ENCODE results near the gene RBBP8NL.
"Not testable (repeated sequence)": the region's sequence is repeated elsewhere in the genome, so short reads cannot be mapped to it uniquely, and the experiment has no call there.

RBBP8NL gene

DNA sequence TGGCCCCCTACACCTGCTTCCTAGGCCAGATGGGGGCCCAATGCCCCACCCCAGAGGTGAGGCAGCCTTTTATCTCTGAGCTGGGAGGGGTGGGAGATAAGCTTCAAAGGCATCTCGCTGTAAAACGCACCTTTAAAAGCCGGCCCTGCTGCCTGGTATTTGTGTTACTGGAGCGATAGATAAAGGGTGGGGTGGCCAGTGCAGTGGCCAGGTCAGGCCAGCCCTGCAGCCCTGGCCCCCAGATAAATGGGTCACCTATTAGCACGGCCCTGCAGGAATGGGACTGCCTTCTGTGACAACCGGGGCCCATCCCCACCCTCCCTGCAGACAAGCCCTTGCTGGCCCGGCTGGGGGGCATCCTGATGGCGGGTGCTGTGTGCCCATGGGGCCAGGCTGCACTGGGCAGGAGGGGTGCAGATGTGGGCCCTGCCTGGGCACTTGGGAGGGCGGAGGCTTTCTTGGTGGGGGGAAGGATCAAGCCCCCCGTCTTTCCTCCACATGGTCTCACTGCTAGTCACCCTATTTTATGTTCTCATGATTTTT is 3.0 kb upstream of the RBBP8NL start:
- Histone ChIP-seq H3K4me1 (ENCODE audit: control insufficient read depth in 5 of 5, insufficient read depth in 5 of 5, low read length in 5 of 5) (peaks cover 0 to 6% (median 0%) of the 10 kb centered on the region in 5 donors), H3K27ac (ENCODE audit: low read depth, low read length) (no peak overlapping the region), H3K4me3 (ENCODE audit: low read depth in 1 of 5, low read length in 5 of 5) (no peak overlapping the region), H3K9ac (ENCODE audit: low read length in 5 of 5) (no peak overlapping the region), H3K27me3 (ENCODE audit: control insufficient read depth in 5 of 5, insufficient read depth in 4 of 5, low read length in 5 of 5) (peaks cover 13 to 66% (median 44%) of the 10 kb centered on the region in 5 donors), H3K36me3 (ENCODE audit: control insufficient read depth in 5 of 5, insufficient read depth in 5 of 5, low read length in 5 of 5) (no peaks in the 10 kb centered on the region), H3K9me3 (ENCODE audit: control insufficient read depth in 5 of 5, low read length in 5 of 5) (no peaks in the 10 kb centered on the region)

DNA sequence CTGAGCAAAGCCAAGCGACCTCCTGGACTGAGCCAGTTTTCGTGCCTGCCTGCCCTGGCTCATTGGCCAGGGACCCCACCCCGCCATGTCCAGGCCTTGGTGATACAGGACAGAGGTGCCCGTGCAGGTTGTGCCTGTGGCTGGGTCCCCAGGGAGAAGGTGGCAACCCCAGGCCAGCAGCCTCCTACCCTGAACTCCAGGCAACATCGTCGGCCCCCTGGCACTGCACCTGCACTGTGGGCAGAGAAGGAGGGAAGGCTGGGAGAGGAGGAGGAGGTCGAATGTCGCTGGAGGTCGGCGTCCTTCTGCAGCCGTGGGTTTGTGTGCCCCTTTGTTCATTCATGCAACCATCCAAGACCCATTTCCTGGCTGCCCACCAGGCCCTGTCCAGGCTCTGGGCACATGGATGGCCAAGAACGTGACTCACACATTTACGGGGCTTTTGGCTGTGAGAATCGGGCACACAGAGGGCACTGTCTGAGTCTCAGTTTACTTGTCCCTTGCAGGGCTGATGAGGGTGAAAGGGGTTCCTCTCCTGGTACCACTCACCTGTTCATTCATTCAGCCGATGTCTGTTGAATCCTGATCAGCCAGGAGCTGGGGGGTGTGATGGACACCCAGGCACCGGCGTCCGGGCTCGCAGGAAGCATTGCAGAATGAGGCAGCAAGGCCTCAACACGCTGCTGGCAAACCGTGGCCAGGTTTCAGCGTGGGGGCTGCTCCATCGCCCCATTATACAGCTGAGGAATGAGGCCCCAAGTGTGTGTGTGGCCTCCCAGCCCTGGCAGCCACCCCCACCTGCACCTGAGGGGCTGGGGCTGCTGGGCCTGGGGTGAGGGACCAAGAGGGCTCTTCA is 2.3 kb upstream of the RBBP8NL start:
- Histone ChIP-seq H3K9me3 (ENCODE audit: control insufficient read depth in 5 of 5, low read length in 5 of 5) (no peaks in the 10 kb centered on the region), H3K36me3 (ENCODE audit: control insufficient read depth in 5 of 5, insufficient read depth in 5 of 5, low read length in 5 of 5) (no peaks in the 10 kb centered on the region), H3K4me3 (ENCODE audit: low read depth in 1 of 5, low read length in 5 of 5) (no peak overlapping the region), H3K4me1 (ENCODE audit: control insufficient read depth in 5 of 5, insufficient read depth in 5 of 5, low read length in 5 of 5) (peaks cover 0 to 6% (median 0%) of the 10 kb centered on the region in 5 donors), H3K27me3 (ENCODE audit: control insufficient read depth in 5 of 5, insufficient read depth in 4 of 5, low read length in 5 of 5) (peaks cover 9 to 65% (median 45%) of the 10 kb centered on the region in 5 donors), H3K9ac (ENCODE audit: low read length in 5 of 5) (no peak overlapping the region), H3K27ac (ENCODE audit: low read depth, low read length) (no peak overlapping the region)

DNA sequence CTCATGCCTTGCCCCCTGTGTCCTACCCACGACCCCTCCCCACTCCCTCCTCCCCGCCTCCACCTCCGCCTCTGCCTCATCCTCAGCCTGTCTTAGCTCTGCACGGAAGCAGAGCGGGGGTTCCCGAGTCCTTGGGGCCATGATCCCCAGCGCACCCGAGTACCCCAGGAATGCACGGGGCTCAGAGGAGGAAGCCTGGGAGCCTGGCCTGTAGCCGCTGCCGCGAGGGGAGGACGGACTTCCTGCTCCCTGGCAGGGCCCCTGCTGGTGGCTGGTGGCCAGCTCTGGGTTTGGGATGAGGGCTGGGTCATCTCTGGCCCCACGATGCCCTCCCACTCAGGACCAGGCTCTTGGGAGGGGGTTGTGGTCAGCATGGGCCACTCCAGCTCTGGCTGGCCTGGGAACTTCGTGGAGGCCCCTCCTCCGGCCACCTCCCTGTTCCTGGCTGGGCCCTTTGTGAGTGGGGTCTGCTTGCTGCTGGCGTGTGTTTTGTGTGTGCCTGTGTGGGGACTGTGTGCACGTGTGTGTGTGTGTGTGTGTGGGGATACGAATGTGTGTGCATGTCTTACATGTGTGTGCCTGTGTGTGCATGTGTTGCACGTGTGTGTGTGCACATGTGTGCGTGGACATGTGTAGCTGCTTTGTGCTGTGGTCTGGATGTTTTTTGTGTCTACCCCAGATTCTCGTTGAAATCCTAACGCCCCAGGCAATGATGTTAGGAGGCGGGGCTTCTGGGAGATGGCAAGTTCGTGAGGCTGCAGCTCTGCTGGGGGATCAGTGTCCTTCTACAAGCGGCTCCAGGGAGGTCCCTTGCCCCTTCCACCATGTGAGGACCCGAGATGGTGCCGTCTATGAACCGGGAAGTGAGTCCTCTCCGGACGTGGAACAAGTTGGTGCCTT is 1.3 kb upstream of the RBBP8NL start:
- Histone ChIP-seq H3K27me3 (ENCODE audit: control insufficient read depth in 5 of 5, insufficient read depth in 4 of 5, low read length in 5 of 5) (peaks cover 17 to 66% (median 54%) of the 10 kb centered on the region in 5 donors), H3K36me3 (ENCODE audit: control insufficient read depth in 5 of 5, insufficient read depth in 5 of 5, low read length in 5 of 5) (no peaks in the 10 kb centered on the region), H3K9me3 (ENCODE audit: control insufficient read depth in 5 of 5, low read length in 5 of 5) (no peaks in the 10 kb centered on the region), H3K9ac (ENCODE audit: low read length in 5 of 5) (no peak overlapping the region), H3K27ac (ENCODE audit: low read depth, low read length) (no peak overlapping the region), H3K4me3 (ENCODE audit: low read depth in 1 of 5, low read length in 5 of 5) (no peak overlapping the region), H3K4me1 (ENCODE audit: control insufficient read depth in 5 of 5, insufficient read depth in 5 of 5, low read length in 5 of 5) (peaks cover 0 to 3% (median 0%) of the 10 kb centered on the region in 5 donors)

DNA sequence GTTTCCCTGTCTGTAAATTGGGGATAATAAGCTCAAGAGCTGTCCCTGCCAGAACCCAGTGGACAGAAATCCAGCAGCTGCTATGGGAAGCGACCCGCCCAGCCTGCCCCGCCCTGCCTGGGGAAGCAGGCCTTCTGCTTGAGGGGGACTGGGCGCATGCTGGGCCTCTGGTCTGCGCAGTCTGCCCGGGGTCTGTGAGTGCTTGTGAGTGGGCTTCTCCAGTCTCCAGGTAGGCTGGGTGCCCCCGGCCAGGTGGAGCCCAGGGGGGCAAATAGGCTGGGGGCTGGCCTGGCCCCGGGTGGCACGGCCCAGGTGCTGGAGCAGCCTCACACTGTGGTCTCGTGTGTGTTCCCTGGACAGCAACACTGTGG is 648 bp upstream of the RBBP8NL start:
- H3K4me1 ChIP-seq (ENCODE audit: control insufficient read depth in 5 of 5, insufficient read depth in 5 of 5, low read length in 5 of 5) = no peaks in the 10 kb centered on the region
- no peak overlapping the region for H3K4me3 ChIP-seq (ENCODE audit: low read depth in 1 of 5, low read length in 5 of 5)
- H3K27ac ChIP-seq (ENCODE audit: low read depth, low read length) = no peak overlapping the region
- peaks cover 19 to 64% (median 57%) of the 10 kb centered on the region in 5 donors for H3K27me3 ChIP-seq (ENCODE audit: control insufficient read depth in 5 of 5, insufficient read depth in 4 of 5, low read length in 5 of 5)
- H3K9ac ChIP-seq (ENCODE audit: low read length in 5 of 5) = no peak overlapping the region
- no peaks in the 10 kb centered on the region for H3K9me3 ChIP-seq (ENCODE audit: control insufficient read depth in 5 of 5, low read length in 5 of 5)
- no peaks in the 10 kb centered on the region for H3K36me3 ChIP-seq (ENCODE audit: control insufficient read depth in 5 of 5, insufficient read depth in 5 of 5, low read length in 5 of 5)

DNA sequence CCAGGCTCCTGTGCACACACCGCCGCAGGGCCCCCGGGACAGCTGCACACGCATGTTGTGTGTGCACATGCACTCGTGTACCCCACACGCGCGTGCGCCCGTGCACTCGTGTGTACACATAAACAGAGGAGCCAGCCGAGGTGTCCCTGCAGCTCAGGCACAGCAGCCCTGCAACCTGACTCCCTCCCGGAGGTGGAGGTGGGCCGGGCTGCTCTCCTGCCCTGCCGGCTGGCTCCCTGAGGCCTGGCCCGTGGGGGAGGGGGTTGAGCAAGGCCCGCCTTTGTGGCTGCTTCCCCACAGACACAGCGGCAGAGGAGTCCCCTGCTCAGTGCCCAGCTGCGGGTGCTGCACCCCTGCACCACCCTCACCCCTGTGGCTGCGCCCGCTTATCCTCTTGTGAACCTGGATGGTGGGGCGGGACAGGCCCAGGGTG is 624 bp downstream of the RBBP8NL start:
- H3K9me3 ChIP-seq (ENCODE audit: control insufficient read depth in 5 of 5, low read length in 5 of 5) = no peaks in the 10 kb centered on the region
- H3K4me1 ChIP-seq (ENCODE audit: control insufficient read depth in 5 of 5, insufficient read depth in 5 of 5, low read length in 5 of 5) = no peaks in the 10 kb centered on the region
- H3K27ac ChIP-seq (ENCODE audit: low read depth, low read length) = no peak overlapping the region
- peaks cover 19 to 58% (median 56%) of the 10 kb centered on the region in 5 donors for H3K27me3 ChIP-seq (ENCODE audit: control insufficient read depth in 5 of 5, insufficient read depth in 4 of 5, low read length in 5 of 5)
- H3K9ac ChIP-seq (ENCODE audit: low read length in 5 of 5) = no peak overlapping the region
- H3K4me3 ChIP-seq (ENCODE audit: low read depth in 1 of 5, low read length in 5 of 5) = no peak overlapping the region
- H3K36me3 ChIP-seq (ENCODE audit: control insufficient read depth in 5 of 5, insufficient read depth in 5 of 5, low read length in 5 of 5) = no peaks in the 10 kb centered on the region

DNA sequence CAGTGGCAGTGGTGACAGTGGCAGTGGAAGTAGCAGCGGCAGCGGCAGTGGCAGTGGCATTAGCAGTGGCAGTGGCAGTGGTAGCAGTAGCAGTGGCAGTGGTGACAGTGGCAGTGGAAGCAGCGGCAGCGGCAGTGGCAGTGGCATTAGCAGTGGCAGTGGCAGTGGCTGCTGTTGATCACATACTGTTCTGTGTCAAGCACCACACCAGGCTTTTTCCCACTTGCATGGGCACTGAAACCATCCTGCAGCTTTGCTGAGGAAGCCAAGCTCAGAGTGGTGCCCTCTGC is 1.3 kb downstream of the RBBP8NL start:
- H3K36me3 ChIP-seq (ENCODE audit: control insufficient read depth in 5 of 5, insufficient read depth in 5 of 5, low read length in 5 of 5); H3K4me1 ChIP-seq (ENCODE audit: control insufficient read depth in 5 of 5, insufficient read depth in 5 of 5, low read length in 5 of 5); H3K27ac ChIP-seq (ENCODE audit: low read depth, low read length); H3K4me3 ChIP-seq (ENCODE audit: low read depth in 1 of 5, low read length in 5 of 5); H3K9ac ChIP-seq (ENCODE audit: low read length in 5 of 5); H3K9me3 ChIP-seq (ENCODE audit: control insufficient read depth in 5 of 5, low read length in 5 of 5): not testable (repeated sequence)
- H3K27me3 ChIP-seq (ENCODE audit: control insufficient read depth in 5 of 5, insufficient read depth in 4 of 5, low read length in 5 of 5) = peaks cover 19 to 58% (median 52%) of the 10 kb centered on the region in 5 donors

DNA sequence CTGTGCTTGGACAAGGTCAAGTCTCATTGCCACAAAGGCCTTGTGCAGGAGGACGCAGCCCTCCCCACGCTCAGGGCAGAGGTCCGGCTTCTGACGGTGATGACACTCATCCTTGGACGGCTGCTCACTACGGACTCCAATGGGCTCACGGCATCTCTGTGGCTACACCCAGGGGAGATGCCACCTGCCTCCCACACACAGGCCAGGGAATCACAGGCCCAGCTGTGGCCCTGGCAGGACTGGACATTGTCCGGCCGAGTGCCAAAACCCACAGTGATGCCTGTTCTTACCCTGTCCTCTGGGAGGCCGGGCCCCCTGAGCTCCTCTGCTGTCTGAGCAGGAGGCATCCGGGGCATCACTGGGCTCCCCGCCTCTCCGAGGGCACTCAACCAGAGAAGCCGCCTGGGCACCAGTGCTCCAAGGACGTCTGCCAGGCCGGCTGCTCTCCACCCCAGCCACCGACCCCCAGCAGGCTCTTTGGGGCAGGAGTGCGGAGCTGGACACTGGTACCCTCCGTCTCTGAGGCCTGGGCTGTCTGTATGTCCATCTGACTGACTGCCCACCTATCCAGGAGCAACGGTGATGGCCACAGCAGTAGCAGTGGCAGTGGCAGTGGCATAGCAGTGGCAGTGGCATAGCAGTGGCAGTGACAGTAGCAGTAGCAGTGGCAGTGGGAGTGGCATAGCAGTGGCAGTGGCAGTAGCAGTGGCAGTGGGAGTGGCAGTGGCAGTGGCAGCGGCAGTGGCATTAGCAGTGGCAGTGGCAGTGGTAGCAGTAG is 1.9 kb downstream of the RBBP8NL start:
- Histone ChIP-seq H3K4me1 (ENCODE audit: control insufficient read depth in 5 of 5, insufficient read depth in 5 of 5, low read length in 5 of 5) (no peaks in the 10 kb centered on the region), H3K27ac (ENCODE audit: low read depth, low read length) (no peak overlapping the region), H3K36me3 (ENCODE audit: control insufficient read depth in 5 of 5, insufficient read depth in 5 of 5, low read length in 5 of 5) (no peaks in the 10 kb centered on the region), H3K9ac (ENCODE audit: low read length in 5 of 5) (no peak overlapping the region), H3K9me3 (ENCODE audit: control insufficient read depth in 5 of 5, low read length in 5 of 5) (peaks cover 0 to 2% (median 0%) of the 10 kb centered on the region in 5 donors), H3K4me3 (ENCODE audit: low read depth in 1 of 5, low read length in 5 of 5) (no peak overlapping the region), H3K27me3 (ENCODE audit: control insufficient read depth in 5 of 5, insufficient read depth in 4 of 5, low read length in 5 of 5) (peaks cover 19 to 56% (median 49%) of the 10 kb centered on the region in 5 donors)

DNA sequence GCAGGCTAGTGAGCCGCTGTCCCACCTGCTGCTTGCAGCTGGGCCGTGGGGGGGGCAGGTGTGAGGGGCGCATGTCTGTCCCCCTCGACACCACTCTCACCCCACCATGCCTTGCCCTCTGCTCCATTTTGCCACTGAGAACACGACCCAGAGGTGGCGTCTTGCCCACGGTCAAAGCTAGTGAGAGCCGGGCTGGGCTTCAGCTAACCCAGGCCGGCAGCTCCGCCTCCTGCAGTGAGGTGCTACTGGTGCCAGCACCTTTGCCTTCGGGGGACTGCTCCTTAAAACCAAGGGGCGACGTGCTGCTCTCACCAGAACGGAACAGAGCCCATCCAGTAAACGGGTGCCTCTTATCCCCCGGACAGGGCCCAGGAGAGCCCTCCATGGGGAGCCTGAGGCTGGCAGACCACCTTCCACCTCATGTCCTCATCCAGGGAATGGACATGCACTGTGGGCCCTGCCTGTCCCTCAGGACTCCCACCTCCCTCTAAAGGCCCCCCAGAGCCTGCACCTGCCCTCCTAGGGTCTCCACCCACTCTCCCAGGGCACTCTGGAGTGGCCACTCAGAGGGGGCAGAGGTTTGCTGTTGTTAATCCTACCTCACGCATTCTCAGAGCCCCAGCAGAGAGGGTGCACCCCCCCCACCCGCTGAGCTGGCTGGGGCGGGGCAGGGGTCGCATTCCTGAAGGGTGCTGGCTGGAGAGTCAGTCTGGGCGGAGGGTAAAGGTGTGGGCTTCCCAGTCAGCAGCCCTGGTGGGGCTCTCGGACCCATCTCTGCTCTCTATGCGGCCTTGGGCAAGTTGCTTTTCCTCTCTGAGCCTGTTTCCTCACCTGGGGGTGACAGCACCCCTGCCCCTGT is 2.9 kb downstream of the RBBP8NL start:
- H3K9ac ChIP-seq (ENCODE audit: low read length in 5 of 5) = no peak overlapping the region
- H3K4me1 ChIP-seq (ENCODE audit: control insufficient read depth in 5 of 5, insufficient read depth in 5 of 5, low read length in 5 of 5) = no peaks in the 10 kb centered on the region
- H3K9me3 ChIP-seq (ENCODE audit: control insufficient read depth in 5 of 5, low read length in 5 of 5) = peaks cover 0 to 2% (median 0%) of the 10 kb centered on the region in 5 donors
- H3K36me3 ChIP-seq (ENCODE audit: control insufficient read depth in 5 of 5, insufficient read depth in 5 of 5, low read length in 5 of 5) = no peaks in the 10 kb centered on the region
- no peak overlapping the region for H3K27ac ChIP-seq (ENCODE audit: low read depth, low read length)
- H3K27me3 ChIP-seq (ENCODE audit: control insufficient read depth in 5 of 5, insufficient read depth in 4 of 5, low read length in 5 of 5) = peaks cover 16 to 57% (median 41%) of the 10 kb centered on the region in 5 donors
- H3K4me3 ChIP-seq (ENCODE audit: low read depth in 1 of 5, low read length in 5 of 5) = no peak overlapping the region

DNA sequence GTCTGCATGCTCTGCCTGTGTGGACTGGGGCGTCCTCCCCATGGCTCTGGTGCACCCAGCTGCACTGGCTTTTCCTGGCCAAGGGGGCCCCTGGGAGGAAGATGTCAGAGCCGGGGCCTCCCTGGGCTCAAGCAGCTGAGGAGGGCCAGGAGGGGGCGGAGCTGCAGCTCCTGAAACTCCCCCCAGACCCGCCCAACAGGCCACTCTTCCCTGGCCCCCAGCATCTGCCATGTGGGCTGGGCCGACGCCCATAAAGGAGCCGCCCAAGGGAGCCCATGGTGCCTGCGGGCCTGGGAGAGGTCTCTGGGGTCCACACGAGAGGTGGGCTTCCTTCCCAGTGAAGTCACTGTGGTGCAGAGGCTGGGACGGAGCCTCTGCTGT is 4.0 kb downstream of the RBBP8NL start:
- Histone ChIP-seq H3K9me3 (ENCODE audit: control insufficient read depth in 5 of 5, low read length in 5 of 5) (peaks cover 0 to 2% (median 0%) of the 10 kb centered on the region in 5 donors), H3K9ac (ENCODE audit: low read length in 5 of 5) (no peak overlapping the region), H3K4me1 (ENCODE audit: control insufficient read depth in 5 of 5, insufficient read depth in 5 of 5, low read length in 5 of 5) (no peaks in the 10 kb centered on the region)

More for the DNA sequence above, 4.0 kb downstream of the RBBP8NL start:
- Histone ChIP-seq H3K27me3 (ENCODE audit: control insufficient read depth in 5 of 5, insufficient read depth in 4 of 5, low read length in 5 of 5) (peaks cover 16 to 49% (median 39%) of the 10 kb centered on the region in 5 donors), H3K4me3 (ENCODE audit: low read depth in 1 of 5, low read length in 5 of 5) (no peak overlapping the region), H3K36me3 (ENCODE audit: control insufficient read depth in 5 of 5, insufficient read depth in 5 of 5, low read length in 5 of 5) (no peaks in the 10 kb centered on the region), H3K27ac (ENCODE audit: low read depth, low read length) (no peak overlapping the region)

Measured in subcutaneous abdominal adipose tissue (tissue), 5 donors.